ENCODE measurements around the gene TMPRSS4.
A peak's percentile ranks its signal among the peaks of the same experiment; 100 is the strongest.

TMPRSS4 gene

GRCh38 chr11:118133816-118134215 lies 56.9 kb downstream of the TMPRSS4 start:
- no peak for DNase-seq (ENCODE audit: low spot score)
- no peak for FAIRE-seq

DNA sequence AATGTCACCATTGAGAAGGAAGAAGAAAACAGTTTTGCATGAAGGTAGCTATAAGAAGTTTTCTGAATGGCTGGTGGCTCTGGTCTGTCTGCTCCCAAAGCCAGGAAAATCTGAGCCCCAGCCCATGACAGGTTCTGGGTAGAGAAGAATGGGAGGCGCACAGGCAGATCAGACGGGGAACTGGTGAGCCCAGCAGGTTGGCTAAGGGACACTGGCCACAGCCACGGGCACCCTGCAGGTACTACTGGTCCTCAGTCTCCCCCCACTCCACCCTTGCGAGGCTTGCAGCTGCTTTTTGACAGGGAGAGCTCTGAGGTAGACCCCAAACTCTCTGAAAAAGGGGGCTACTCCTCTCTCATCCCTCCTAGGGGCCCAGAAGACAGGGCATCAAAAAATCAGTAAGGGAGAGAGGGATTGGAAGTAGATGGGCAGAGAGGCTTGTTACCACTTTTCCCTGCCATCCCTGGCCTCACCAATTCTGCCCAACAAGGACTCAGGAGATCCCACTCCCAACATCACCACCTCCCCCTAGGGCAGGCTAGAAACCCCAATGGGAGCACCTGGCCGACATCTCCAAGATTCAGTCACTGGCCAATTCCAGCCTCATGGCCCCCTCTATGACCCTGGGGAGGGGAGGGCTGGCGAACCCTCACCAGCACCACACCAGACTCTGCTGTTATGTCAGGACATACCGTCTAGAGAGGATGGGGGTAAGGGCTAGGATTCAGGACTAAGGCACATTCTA lies 58.3 kb downstream of the TMPRSS4 start:
- FAIRE-seq (no peak), DNase-seq (ENCODE audit: low spot score) (no peak)

DNA sequence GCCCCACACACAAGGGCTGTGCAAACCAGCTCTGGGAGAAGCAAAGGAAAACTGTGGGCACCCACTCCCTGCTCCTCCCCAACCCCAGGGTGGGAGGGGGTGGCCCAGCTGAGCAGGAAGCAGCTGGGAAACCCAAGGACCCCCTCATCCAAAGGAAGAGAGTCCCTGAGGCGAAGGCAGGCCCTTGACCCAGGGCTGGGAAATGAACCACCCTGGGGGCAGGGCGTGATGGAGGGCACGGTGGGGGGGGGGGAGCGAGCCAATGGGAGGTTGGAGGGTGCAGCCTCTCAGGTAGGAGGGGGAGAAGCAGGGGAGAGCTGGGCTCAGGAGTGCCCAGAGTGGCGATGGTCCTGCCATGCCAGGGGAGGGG lies 58.9 kb downstream of the TMPRSS4 start:
- DNase-seq (ENCODE audit: low spot score) (no peak), FAIRE-seq (no peak)

- no peak for FAIRE-seq
- DNase-seq (ENCODE audit: low spot score) = no peak
These were observed 59.5 kb downstream of the TMPRSS4 start for GRCh38 chr11:118136341-118136740.

GRCh38 chr11:118136801-118137200 lies 59.9 kb downstream of the TMPRSS4 start:
- DNase-seq (ENCODE audit: low spot score) = no peak
- FAIRE-seq = no peak

DNA sequence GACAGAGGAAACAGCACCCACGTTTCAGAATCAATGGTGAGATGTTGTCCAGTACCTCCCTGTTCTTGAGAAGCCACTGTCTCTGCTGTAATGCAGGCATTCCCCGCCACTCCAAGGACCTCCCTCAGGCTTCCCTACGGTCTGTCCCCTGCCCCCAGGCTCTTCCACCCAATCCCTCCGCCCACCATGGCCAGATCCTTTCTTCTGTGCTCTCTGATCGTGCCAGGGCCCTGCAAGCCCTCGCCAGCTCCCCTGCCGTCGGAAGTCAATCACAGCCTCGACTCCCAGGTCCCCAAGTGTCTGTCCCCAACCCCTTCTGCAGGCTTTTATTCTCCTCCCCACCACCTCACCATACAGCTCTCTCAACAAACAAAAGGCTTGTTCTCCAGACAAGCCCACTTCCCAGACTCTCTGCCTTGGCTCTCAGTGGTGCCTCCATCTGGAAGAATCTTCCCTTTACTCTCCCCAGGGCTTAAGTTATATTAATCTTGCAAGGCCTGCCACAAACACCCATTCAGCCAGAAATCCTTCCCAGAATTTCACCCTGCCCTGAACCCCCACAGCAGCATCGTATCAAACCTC lies 62.1 kb downstream of the TMPRSS4 start:
- FAIRE-seq (no peak), DNase-seq (ENCODE audit: low spot score) (no peak)

DNA sequence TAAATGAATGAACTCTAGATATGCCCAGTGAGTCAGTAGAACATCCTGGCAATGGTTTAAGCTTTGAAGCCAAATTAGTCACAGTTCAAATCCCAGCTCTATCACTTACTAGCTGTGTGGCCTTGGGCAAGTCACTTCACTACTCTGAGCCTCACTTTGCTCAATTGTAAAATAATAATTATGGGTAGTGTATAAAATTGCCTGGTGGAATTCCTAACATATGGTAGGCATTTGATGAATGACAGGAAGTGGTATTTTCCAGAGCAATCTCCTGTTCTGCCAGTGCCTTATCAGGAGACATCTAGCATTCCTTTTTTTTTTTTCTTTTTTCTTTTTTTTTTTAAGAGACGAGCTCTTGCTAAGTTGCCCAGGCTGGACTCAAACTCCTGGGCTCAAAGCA lies 62.7 kb downstream of the TMPRSS4 start:
- FAIRE-seq (no peak), DNase-seq (ENCODE audit: low spot score) (no peak)

DNA sequence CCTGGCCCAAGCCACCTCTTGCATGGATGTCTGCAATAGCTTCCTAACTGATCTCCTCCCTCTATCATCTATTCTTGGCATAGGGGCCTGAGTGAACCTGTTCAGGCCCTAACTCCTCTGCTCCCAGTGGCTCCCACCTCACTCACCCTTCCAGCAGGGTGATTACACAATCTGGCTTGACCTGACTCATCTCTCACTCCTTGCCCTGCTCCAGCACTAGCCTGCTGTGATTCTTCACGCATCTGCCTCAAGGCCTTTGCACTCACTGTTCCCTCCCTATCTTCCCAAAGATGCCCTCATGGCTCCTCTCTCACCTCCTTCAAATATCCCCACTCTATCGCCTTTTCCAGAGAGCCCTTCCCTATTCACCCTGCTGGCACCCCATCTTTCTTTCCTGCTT lies 65.2 kb downstream of the TMPRSS4 start:
- FAIRE-seq = no peak
- DNase-seq (ENCODE audit: low spot score) = no peak

DNA sequence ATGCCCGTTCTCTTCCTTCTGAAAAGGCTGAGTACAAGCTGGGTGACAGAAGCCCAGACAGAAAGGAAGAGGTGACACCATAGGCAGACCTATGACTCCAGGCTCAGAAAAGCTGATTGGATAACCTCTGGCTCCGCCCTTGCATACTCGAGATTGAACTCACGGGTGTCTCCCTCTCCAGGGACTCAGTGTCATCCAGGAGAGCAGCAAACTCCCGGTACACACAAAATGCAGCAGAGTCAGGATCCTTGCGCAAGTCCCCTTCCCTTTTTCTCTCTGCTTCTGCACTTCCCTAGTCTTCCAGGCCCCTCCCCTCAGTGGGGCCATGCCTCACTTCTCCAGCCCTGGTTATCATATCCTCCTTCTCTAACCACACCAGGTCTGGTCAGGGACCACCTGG lies 65.9 kb downstream of the TMPRSS4 start:
- FAIRE-seq (no peak), DNase-seq (ENCODE audit: low spot score) (no peak)

DNA sequence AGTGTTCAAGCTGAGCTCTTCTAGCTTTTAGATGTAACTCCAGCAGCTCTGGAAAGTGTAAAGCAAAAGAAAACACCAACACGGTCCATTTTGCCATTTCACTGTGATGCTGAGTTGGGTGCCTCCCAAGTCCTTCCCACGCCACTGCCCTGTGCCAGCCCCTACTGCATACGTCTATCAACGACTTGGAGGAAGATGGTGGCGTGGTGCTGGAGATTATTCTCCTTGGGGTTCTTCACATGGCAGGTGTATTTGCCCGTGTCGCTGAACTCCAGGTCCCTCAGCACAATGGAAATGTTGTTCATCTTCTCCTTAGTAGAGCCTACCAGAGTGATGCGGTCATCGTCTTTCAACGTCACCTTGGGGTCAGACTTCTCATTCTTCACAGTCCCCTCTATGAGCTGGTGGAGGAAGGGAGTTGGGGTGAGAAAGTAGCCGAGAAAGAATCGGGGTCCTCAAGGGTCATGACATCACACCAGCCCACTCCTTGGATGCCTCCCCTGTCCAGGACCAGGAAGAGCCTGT lies 66.8 kb downstream of the TMPRSS4 start:
- DNase-seq (ENCODE audit: low spot score) (no peak), FAIRE-seq (no peak)

DNA sequence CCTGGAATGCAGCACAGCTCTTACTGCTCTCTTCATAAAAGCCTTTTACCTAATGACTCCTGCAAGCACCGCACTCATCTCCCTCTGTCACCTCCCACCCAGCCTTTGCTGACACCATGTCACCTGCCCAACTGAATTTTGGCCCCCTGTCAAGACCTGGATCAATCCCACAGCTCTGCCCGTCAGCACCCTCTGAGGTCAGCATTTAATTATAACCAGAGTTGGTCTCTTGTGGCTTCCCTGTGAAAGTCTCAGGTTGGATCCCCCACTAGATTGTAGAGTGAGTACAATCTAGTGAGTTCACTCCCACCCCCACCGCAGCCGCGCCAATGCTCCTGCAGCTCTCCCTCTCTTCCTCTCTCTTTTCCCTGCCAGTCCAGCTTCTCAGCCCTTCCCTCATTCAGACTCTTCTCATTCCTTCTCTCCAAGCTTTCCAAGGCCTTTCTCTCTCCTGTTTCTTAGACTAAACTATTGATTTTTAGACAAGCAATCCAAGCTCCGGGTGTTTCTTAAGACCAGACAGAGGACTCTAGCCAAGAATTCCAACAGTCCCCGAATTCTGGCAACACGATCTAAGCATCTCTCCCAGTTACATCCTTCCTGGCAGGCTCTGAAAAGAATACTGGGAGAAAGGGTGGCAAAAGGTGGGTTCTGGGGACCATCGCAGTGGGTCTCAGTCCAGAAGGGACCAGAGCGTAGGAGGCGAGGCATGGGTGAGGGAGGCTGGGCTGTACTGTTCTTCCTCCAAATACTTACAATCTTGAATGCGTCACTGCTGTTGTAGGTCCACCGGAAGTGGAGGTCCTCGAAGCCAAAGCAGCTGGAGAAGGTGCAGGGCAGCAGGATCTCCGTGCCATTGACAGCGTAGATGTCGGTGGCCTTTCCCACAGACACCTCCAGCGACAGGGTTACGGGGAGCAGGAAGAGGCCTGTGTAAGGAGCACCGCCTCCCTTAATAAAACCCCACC lies 67.7 kb downstream of the TMPRSS4 start:
- FAIRE-seq (no peak), DNase-seq (ENCODE audit: low spot score) (no peak)

- FAIRE-seq (no peak), DNase-seq (ENCODE audit: low spot score) (peak; percentile 55)
These were observed 68.7 kb downstream of the TMPRSS4 start for GRCh38 chr11:118145285-118146227.

DNA sequence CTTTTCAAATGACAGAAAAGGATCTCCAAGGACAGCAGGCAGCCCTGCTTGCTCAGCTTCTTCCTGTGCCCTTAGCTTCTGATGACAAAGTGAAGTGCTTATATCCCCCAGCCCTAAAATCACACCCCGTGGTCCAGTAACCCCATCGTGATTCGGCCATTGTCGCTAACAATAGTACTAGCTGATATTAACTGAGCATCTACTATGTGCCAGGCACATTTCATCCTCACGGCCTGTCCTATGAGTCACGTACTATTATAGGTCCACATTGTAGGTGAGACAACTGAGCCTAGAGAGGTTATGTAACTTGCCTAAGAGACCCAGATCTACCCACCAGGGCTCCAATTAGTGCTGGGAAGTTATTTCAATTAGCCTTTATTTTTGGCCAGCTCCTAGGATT lies 69.7 kb downstream of the TMPRSS4 start:
- no peak for FAIRE-seq
- DNase-seq (ENCODE audit: low spot score) = no peak

DNA sequence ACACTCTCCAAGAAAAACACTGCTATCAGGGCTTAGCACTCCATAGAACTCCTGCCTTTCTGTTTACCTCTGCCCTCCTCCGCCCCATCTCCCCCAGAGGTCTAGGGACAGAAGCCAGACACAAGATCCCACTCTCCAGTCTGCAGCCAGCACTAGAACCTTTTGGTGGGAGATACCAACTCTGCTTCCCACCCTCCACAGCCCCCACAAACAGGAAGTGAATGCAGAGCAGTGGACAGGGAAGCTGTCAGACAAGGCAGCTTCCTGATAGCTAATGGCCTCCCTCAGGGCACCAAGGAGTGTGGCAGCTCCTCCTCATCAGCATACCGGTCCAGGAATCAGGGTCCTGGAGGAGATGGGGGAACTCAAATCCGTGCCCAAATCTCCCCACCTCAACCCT lies 70.6 kb downstream of the TMPRSS4 start:
- FAIRE-seq (no peak), DNase-seq (ENCODE audit: low spot score) (no peak)

GRCh38 chr11:118148240-118148639 lies 71.4 kb downstream of the TMPRSS4 start:
- DNase-seq (ENCODE audit: low spot score) (no peak), FAIRE-seq (no peak)

DNA sequence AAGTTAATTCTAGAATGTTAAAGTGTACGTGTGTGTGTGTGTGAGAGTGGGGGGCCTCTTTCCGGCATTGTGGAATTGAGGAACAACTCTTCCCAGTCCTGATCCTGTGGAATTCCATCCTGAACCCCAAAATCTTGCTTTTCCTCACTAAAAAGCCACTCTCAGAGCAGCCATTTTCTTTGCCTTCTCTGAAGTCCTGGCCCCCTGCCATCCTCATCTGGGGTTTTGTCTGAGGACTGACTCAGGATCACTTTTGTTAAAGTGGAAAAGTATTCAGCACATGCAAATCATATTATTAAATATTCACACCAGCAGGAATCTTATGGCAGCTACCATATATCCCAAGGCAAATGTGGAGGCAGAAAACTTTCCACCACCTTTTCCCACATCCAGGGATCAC lies 72.0 kb downstream of the TMPRSS4 start:
- DNase-seq (ENCODE audit: low spot score) = no peak
- FAIRE-seq = no peak

- DNase-seq (ENCODE audit: low spot score) (no peak), FAIRE-seq (no peak)
These were observed 72.6 kb downstream of the TMPRSS4 start for GRCh38 chr11:118149493-118149892.

DNA sequence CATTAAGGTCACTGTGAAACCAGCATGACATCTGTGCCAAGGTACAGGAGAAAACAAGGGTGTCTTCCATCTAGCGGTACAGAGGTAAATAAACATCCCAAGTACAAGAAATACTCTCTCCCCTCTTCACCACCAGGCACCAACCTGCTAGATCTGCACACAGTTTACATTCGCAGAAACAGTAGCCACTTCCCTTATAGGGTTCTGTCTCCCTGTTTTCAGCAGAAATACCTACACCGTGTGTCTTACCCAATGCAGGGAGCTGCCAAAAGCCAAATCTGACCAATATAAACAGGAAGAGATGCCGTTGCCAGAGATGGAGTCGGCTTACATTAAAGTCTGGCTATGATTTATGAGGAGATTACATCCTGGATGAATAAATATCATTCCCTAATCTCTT lies 74.6 kb downstream of the TMPRSS4 start:
- DNase-seq (ENCODE audit: low spot score) = no peak

GRCh38 chr11:118152020-118152551 lies 75.2 kb downstream of the TMPRSS4 start:
- FAIRE-seq (no peak), DNase-seq (ENCODE audit: low spot score) (no peak)

More for the DNA sequence above, 74.6 kb downstream of the TMPRSS4 start:
- FAIRE-seq = no peak
